Tibial nerve (tissue), 4 donors: ENCODE data around the gene C10orf71. TPM values are rescaled to one million over a fixed set of nuclear protein-coding genes. Genes with fewer than 3 reads are reported as not detected.

Experiments used
- DNase-seq, 2 donors: peaks; one replicate each; pipeline ENCODE4 v3.0.0-alpha.2; 2019; ENCODE audit warnings: low spot score in 2 of 2
- H3K27ac ChIP-seq, 4 donors: fragments of 200-600 bp; sonication (generic) in 3 of 4; one replicate each; pipeline ENCODE4 v1.5.1; 2017 to 2019; ENCODE audit warnings: mild to moderate bottlenecking in 1 of 4
- H3K27me3 ChIP-seq, 2 donors: fragments of 200-600 bp; sonication (generic) in 1 of 2; one replicate each; pipeline versions ENCODE4 v1.5.1 to v1.6.0; 2017 to 2019
- H3K36me3 ChIP-seq, 3 donors: fragments of 200-600 bp; sonication (generic); one replicate each; pipeline ENCODE4 v1.5.1; 2018 to 2019
- H3K4me1 ChIP-seq, 4 donors: fragments of 200-600 bp; sonication (generic) in 3 of 4; one replicate each; pipeline ENCODE4 v1.5.1; 2017 to 2019
- H3K4me3 ChIP-seq, 4 donors: fragments of 200-600 bp; sonication (generic) in 3 of 4; one replicate each; pipeline ENCODE4 v1.5.1; 2017 to 2019; ENCODE audit warnings: mild to moderate bottlenecking in 1 of 4, moderate library complexity in 1 of 4
- H3K9me3 ChIP-seq, 4 donors: fragments of 200-600 bp; sonication (generic) in 3 of 4; one replicate each; pipeline ENCODE4 v1.5.1; 2017 to 2019
- CTCF ChIP-seq, 5 experiments: fragments of 200-600 bp in 3 of 5; fragments of 450-650 bp in 2 of 5; sonication (generic) in 3 of 5; IDR thresholded peaks; one replicate each; pipeline ENCODE4 v1.5.1; 2016 to 2019; ENCODE audit warnings: antibody characterized with exemption in 5 of 5, mild to moderate bottlenecking in 3 of 5, moderate library complexity in 2 of 5
- EP300 ChIP-seq, 2 donors: sonication (generic); formaldehyde crosslinking; IDR thresholded peaks; one replicate each; pipeline ENCODE4 v1.6.1; 2017; ENCODE audit warnings: antibody characterized with exemption in 2 of 2, mild to moderate bottlenecking in 1 of 2
- POLR2A ChIP-seq, 2 donors: fragments of 450-650 bp; IDR thresholded peaks; one replicate each; pipeline ENCODE4 v1.6.1; 2017; ENCODE audit warnings: antibody characterized with exemption in 2 of 2, mild to moderate bottlenecking in 2 of 2, moderate library complexity in 2 of 2
- WGBS, 2 donors: methylation state at CpG; one replicate each; pipeline ENCODE4 v1.1.5; 2018; 5-methylcytosine and 5-hydroxymethylcytosine counted together
- total RNA-seq, 4 donors: library from RNA; depleted of rRNA; stranded (reverse); fragments of >200 nt; gene quantifications; one replicate each; pipeline ENCODE4 v1.1.0, GENCODE V29; 2016

C10orf71 gene
- total RNA-seq, 4 donors from 2014 or later = 0.22 TPM; not detected in 3

GRCh38 chr10:49288341-49289065 lies 10.5 kb upstream of the C10orf71 start:
- WGBS, 2 donors = 85 to 91% methylated on average over 9 to 10 of the region's 10 CpGs
- Histone ChIP-seq H3K27me3 (no peaks in the 10 kb centered on the region), H3K4me3 (no peak overlapping the region), H3K36me3 (no peaks in the 10 kb centered on the region), H3K27ac (no peak overlapping the region), H3K9me3 (no peaks in the 10 kb centered on the region), H3K4me1 (no peaks in the 10 kb centered on the region)
- TF ChIP-seq CTCF (IDR thresholded peaks at IDR 0.05) (no peak), POLR2A (IDR thresholded peaks at IDR 0.05) (no peak), EP300 (IDR thresholded peaks at IDR 0.05) (no peak)
- no peak for DNase-seq

- DNase-seq = no peak
- 46 to 62% methylated on average over 4 of the region's 4 CpGs for WGBS, 2 donors
- no peaks in the 10 kb centered on the region for H3K36me3 ChIP-seq
These were observed 9.5 kb upstream of the C10orf71 start for GRCh38 chr10:49289480-49289879.

GRCh38 chr10:49290131-49290530 lies 8.8 kb upstream of the C10orf71 start:
- Histone ChIP-seq H3K36me3 (no peaks in the 10 kb centered on the region), H3K27ac (no peak overlapping the region), H3K4me1 (no peaks in the 10 kb centered on the region), H3K4me3 (no peak overlapping the region), H3K27me3 (no peaks in the 10 kb centered on the region), H3K9me3 (no peaks in the 10 kb centered on the region)
- WGBS, 2 donors = 55 to 59% methylated on average over 1 of the region's 1 CpG
- TF ChIP-seq POLR2A (IDR thresholded peaks at IDR 0.05) (no peak), EP300 (IDR thresholded peaks at IDR 0.05) (no peak), CTCF (IDR thresholded peaks at IDR 0.05) (no peak)
- DNase-seq = no peak

More at GRCh38 chr10:49289480-49289879, 9.5 kb upstream of the C10orf71 start:
- H3K27me3 ChIP-seq = no peaks in the 10 kb centered on the region
- H3K4me3 ChIP-seq = no peak overlapping the region
- H3K4me1 ChIP-seq = no peaks in the 10 kb centered on the region
- H3K9me3 ChIP-seq = no peaks in the 10 kb centered on the region
- H3K27ac ChIP-seq = no peak overlapping the region
- TF ChIP-seq EP300 (IDR thresholded peaks at IDR 0.05) (no peak), CTCF (IDR thresholded peaks at IDR 0.05) (no peak), POLR2A (IDR thresholded peaks at IDR 0.05) (no peak)

GRCh38 chr10:49290607-49291006 lies 8.4 kb upstream of the C10orf71 start:
- Histone ChIP-seq H3K4me3 (no peak overlapping the region), H3K27ac (no peak overlapping the region), H3K9me3 (no peaks in the 10 kb centered on the region), H3K36me3 (no peaks in the 10 kb centered on the region), H3K27me3 (no peaks in the 10 kb centered on the region), H3K4me1 (no peaks in the 10 kb centered on the region)
- TF ChIP-seq EP300 (IDR thresholded peaks at IDR 0.05) (no peak), CTCF (IDR thresholded peaks at IDR 0.05) (no peak), POLR2A (IDR thresholded peaks at IDR 0.05) (no peak)
- no peak for DNase-seq
- 73% methylated on average over 3 of the region's 3 CpGs for WGBS, 2 donors

- no peak for DNase-seq
- H3K27me3 ChIP-seq = no peaks in the 10 kb centered on the region
- WGBS, 2 donors = 75 to 85% methylated on average over 6 of the region's 6 CpGs
These were observed 6.3 kb upstream of the C10orf71 start for GRCh38 chr10:49292565-49293207.

More at GRCh38 chr10:49292565-49293207, 6.3 kb upstream of the C10orf71 start:
- no peak for TF ChIP-seq POLR2A (IDR thresholded peaks at IDR 0.05)
- TF ChIP-seq CTCF (IDR thresholded peaks at IDR 0.05) = no peak
- no peak for TF ChIP-seq EP300 (IDR thresholded peaks at IDR 0.05)
- H3K27ac ChIP-seq = no peak overlapping the region
- no peaks in the 10 kb centered on the region for H3K36me3 ChIP-seq
- no peak overlapping the region for H3K4me3 ChIP-seq
- H3K4me1 ChIP-seq = no peaks in the 10 kb centered on the region
- H3K9me3 ChIP-seq = no peaks in the 10 kb centered on the region
